Right lobe of liver (tissue), 6 donors: ENCODE measurements around the gene PPM1F. TPM values are rescaled to one million over a fixed set of nuclear protein-coding genes. Genes with fewer than 3 reads are reported as not detected.
A peak's percentile ranks its signal among the peaks of the same experiment; 100 is the strongest.

Experiments used
- ATAC-seq, 4 donors: fragments of 200-7000 bp; cut with Tn5 transposase; one replicate each; pipeline ENCODE4 v1.9.1; 2020; ENCODE audit warnings: mild to moderate bottlenecking in 4 of 4, moderate library complexity in 4 of 4
- DNase-seq, 3 donors: peaks; one replicate each; pipeline ENCODE4 v3.0.0-alpha.2; 2020
- H3K27ac ChIP-seq, 3 donors: fragments of 200-600 bp; one replicate each; pipeline ENCODE4 v1.8.0; 2022
- H3K27me3 ChIP-seq, 2 donors: fragments of 200-600 bp; one replicate each; pipeline ENCODE4 v1.8.0; 2022
- H3K36me3 ChIP-seq, 4 donors: fragments of 200-600 bp; sonication (generic) in 1 of 4; one replicate each; pipeline versions ENCODE4 v1.5.1 to v1.8.0; 2017 to 2022; ENCODE audit warnings: control low read depth in 1 of 4
- H3K4me1 ChIP-seq, 4 donors: fragments of 200-600 bp; sonication (generic) in 1 of 4; one replicate each; pipeline versions ENCODE4 v1.5.1 to v1.8.0; 2017 to 2022; ENCODE audit warnings: control low read depth in 1 of 4
- H3K4me3 ChIP-seq, 3 donors: fragments of 200-600 bp; one replicate each; pipeline ENCODE4 v1.8.0; 2022
- H3K9me3 ChIP-seq, 4 donors: fragments of 200-600 bp; sonication (generic) in 1 of 4; one replicate each; pipeline versions ENCODE4 v1.5.1 to v1.8.0; 2017 to 2022; ENCODE audit warnings: control low read depth in 1 of 4
- POLR2A ChIP-seq: fragments of 450-650 bp; IDR thresholded peaks from one replicate; pipeline ENCODE4 v1.6.1; 2017; ENCODE audit warnings: antibody characterized with exemption, mild to moderate bottlenecking
- WGBS: methylation state at CpG from one replicate; pipeline ENCODE4 v1.1.6; 2018; ENCODE audit warnings: low coverage, low lambda C conversion rate; ENCODE audit not compliant: insufficient coverage; ENCODE audit errors: missing lambda C conversion rate; 5-methylcytosine and 5-hydroxymethylcytosine counted together
- intact Hi-C, 2 donors: fragments of 100-400 bp; cut with DNase I; formaldehyde crosslinking; loops; one replicate each; pipeline versions ENCODE4 v1.11.2 to v1.14.1; 2022
- total RNA-seq, 6 experiments: library from RNA; depleted of rRNA in 2 of 6; stranded (reverse); fragments of >200 nt in 2 of 6; fragmentation: NEBNext Ultra II Directional in 3 of 6; extraction: Animal tissue kit (Norgen Biotek cat#: 25700) in 3 of 6; gene quantifications; one replicate each; pipeline versions ENCODE4 v1.1.0 to v1.2.4, GENCODE V29; 2016 to 2023
- TF ChIP-seq, protein P1 (sequence below), 4 donors: fragments of 200-600 bp in 3 of 4; fragments of 450-650 bp in 1 of 4; IDR thresholded peaks; one replicate each; pipeline versions ENCODE4 v1.5.1 to v1.8.0; 2016 to 2022; ENCODE audit warnings: antibody characterized with exemption in 4 of 4, mild to moderate bottlenecking in 2 of 4
- donor health status: DM: no; HTN: yes; CAD: no.
- donor health status: DM: no; HTN: no; CAD: no.
- donor health status: DM: no; HTN: no; CAD: no.
- donor health status: DM: no; HTN: yes; CAD: no.
- donor health status: DM: no; HTN: yes; CAD: no.

Gene PPM1F
- total RNA-seq, 6 experiments from 2014 or later: 5.0 to 19.4 (median 12.8) TPM

DNA sequence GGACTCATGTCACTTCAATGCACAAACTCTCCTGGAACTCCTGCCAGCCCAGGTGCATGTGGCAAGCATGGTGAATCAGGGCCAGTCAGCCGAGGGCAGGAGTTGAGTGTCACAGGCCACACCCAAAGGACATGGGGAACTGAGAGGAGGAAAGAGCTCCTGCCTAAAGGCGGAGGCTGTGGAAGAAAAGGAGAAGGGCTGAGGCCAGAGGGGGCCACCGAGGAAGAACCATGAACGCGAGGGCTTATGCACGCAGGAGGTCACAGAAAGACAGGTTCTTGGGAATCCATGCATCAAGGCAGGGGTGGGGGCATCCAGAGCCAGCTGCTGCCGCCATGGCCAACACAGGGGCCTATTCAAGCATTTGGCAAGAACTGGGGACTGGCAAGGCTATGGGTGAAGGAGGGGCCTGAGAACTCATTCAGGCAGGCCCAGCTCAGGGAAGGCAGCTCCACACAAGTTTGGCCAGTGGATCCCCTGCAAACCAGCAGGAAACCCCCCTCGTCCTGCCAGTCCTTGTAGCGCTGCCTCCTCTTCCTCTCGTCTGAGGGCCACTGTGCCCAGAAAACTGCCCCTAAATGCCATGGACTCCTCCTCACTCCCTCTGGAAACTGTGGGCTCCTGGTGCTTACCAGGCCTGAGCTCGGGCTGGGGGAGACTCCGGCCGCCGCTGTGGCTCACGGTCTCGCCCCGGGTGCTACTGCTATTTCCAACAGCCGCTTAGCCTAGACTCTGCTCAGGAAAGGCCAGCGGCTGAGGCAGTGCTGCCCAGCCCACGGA, 15.4 kb downstream of the PPM1F start:
- H3K4me1 ChIP-seq: peaks cover 0 to 23% (median 11%) of the 10 kb centered on the region in 4 donors
- peaks cover 0 to 15% (median 5%) of the 10 kb centered on the region in 4 donors for H3K36me3 ChIP-seq
- 24% methylated on average over 5 of the region's 20 CpGs for WGBS
- TF ChIP-seq POLR2A: no peak
- TF ChIP-seq, protein P1, sequence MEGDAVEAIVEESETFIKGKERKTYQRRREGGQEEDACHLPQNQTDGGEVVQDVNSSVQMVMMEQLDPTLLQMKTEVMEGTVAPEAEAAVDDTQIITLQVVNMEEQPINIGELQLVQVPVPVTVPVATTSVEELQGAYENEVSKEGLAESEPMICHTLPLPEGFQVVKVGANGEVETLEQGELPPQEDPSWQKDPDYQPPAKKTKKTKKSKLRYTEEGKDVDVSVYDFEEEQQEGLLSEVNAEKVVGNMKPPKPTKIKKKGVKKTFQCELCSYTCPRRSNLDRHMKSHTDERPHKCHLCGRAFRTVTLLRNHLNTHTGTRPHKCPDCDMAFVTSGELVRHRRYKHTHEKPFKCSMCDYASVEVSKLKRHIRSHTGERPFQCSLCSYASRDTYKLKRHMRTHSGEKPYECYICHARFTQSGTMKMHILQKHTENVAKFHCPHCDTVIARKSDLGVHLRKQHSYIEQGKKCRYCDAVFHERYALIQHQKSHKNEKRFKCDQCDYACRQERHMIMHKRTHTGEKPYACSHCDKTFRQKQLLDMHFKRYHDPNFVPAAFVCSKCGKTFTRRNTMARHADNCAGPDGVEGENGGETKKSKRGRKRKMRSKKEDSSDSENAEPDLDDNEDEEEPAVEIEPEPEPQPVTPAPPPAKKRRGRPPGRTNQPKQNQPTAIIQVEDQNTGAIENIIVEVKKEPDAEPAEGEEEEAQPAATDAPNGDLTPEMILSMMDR (IDR thresholded peaks at IDR 0.05): no peak
- H3K9me3 ChIP-seq: no peaks in the 10 kb centered on the region
- ATAC-seq (peak in 2 of 4 donors; percentile 10 to 20), DNase-seq (peak in 1 of 3 donors; percentile 60)
- peak overlapping the region; percentile 57 to 93 (median 78) for H3K27ac ChIP-seq
- peak overlapping the region in 1 of 3 donors; percentile 57 for H3K4me3 ChIP-seq
- intact Hi-C loops: loop anchor here (5.0 to 10.0 kb wide), 2 partner anchors 202 to 225 kb away; partner anchors contain the start of gene YPEL1 (in 1 of the 2)
- H3K27me3 ChIP-seq: no peaks in the 10 kb centered on the region

DNA sequence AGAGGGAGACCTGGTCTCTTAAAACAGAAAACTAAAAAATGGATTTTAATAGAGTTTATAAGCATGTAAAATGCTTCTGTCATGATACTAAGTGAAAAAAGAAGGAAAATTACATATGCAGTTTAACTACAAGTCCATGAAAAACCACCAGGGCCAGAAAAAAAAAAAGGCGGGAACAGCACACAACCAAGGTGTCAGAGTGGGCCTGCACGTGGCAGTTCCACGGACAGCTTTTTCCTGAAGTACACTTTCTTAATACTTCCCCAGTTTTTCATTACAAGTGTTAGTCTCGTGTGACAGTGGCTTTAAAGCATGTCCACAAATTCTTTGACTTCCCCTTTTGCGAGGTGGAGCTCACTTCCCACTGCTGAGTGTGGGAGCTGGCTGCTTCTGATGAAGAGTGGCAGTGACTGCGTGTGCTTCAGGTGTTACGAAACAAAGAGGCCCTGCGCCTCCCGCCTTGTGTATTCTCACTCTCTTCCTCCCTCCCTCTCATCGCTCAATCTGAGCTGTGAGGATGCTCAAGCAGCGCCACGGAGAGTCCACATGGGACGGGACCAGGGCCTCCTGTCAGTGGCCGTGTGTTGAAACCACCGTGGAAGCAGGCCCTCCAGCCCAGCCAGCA, 16.4 kb downstream of the PPM1F start:
- WGBS: 68% methylated on average over 7 of the region's 15 CpGs
- Histone ChIP-seq H3K27me3 (no peaks in the 10 kb centered on the region), H3K36me3 (peaks cover 0 to 15% (median 5%) of the 10 kb centered on the region in 4 donors), H3K27ac (peak overlapping the region in 2 of 3 donors; percentile 78 to 93), H3K4me3 (no peak overlapping the region), H3K4me1 (peaks cover 0 to 23% (median 11%) of the 10 kb centered on the region in 4 donors), H3K9me3 (no peaks in the 10 kb centered on the region)
- DNase-seq: peak in 1 of 3 donors; percentile 40
- ATAC-seq: peak in 1 of 4 donors; percentile 3
- intact Hi-C loops: loop anchor here (5.0 to 10.0 kb wide), 2 partner anchors 201 to 224 kb away; partner anchors contain the start of gene YPEL1 (in 1 of the 2)
- TF ChIP-seq, protein P1 (IDR thresholded peaks at IDR 0.05): no peak
- TF ChIP-seq POLR2A: no peak

DNA sequence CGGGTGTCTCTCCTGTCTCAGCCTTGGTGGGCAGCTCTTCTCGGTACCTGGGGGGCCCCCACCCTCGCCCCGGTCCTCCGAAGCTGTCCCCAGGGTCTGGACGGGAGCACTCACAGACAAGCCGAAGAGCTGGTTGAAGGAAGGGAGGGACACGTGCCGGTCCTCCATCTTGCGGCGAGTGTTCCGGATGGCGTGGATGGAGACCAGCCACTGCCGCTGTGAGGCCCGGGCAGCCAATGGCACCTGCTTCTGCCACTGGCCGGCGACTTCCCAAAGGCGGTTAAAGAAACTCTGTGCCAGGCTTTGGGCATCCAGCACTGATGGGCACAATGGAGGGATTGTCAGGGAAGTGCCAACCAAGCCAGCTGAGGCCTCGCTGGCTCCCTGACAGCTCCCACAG, 18.7 kb downstream of the PPM1F start:
- DNase-seq: no peak
- Histone ChIP-seq H3K27me3 (no peaks in the 10 kb centered on the region), H3K4me1 (peaks cover 0 to 19% (median 8%) of the 10 kb centered on the region in 4 donors), H3K27ac (no peak overlapping the region), H3K9me3 (no peaks in the 10 kb centered on the region), H3K36me3 (peaks cover 0 to 36% (median 12%) of the 10 kb centered on the region in 4 donors), H3K4me3 (no peak overlapping the region)
- WGBS: 100% methylated on average over 1 of the region's 19 CpGs
- TF ChIP-seq POLR2A: no peak
- TF ChIP-seq, protein P1 (IDR thresholded peaks at IDR 0.05): no peak
- no peak for ATAC-seq
- intact Hi-C loops: loop anchor here in 1 of 2 donors (10.0 kb wide), 1 partner anchor 199 kb away; the partner anchor contains the start of gene YPEL1

DNA sequence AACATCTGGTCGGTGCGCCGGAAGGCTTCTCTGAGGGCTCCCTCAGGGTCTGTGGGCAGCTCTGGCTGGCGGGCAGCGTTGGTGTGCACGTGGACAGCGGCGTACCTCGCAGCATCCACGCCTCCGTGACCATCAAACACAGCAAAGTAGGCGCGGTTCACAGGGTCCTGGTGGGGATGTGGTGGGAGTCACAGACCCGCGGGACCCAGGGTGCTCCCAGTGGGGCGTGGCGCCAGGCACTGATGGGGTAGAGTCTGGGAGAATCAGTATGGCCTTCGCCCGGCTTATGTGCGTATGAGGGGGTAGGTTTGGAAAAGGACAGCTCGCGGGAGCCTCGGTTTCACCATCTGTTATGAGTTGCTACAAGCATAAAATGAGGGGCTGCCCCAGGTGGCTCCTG, 19.2 kb downstream of the PPM1F start:
- no peak for TF ChIP-seq POLR2A
- TF ChIP-seq, protein P1 (IDR thresholded peaks at IDR 0.05): no peak
- H3K27ac ChIP-seq: no peak overlapping the region
- H3K27me3 ChIP-seq: no peaks in the 10 kb centered on the region
- intact Hi-C loops: loop anchor here in 1 of 2 donors (10.0 kb wide), 1 partner anchor 199 kb away; the partner anchor contains the start of gene YPEL1
- H3K4me1 ChIP-seq: peaks cover 0 to 17% (median 7%) of the 10 kb centered on the region in 4 donors
- H3K4me3 ChIP-seq: no peak overlapping the region
- DNase-seq: no peak
- no peaks in the 10 kb centered on the region for H3K9me3 ChIP-seq
- no CpG with 5 or more reads among the region's 23 CpGs for WGBS
- ATAC-seq: no peak
- peaks cover 0 to 36% (median 12%) of the 10 kb centered on the region in 4 donors for H3K36me3 ChIP-seq
